Gastrocnemius medialis (tissue), 4 donors: Measurements from ENCODE around the gene ZNF791. TPM values are rescaled to one million over a fixed set of nuclear protein-coding genes. Genes with fewer than 3 reads are reported as not detected.

Experiments
- ATAC-seq, 2 donors: fragments of 150-250 bp; one replicate each; pipeline ENCODE4 v1.9.1; 2016
- DNase-seq, 2 donors: peaks; one replicate each; pipeline ENCODE4 v3.0.0-alpha.2; 2019
- H3K27ac ChIP-seq, 4 donors: fragments of 200-600 bp; sonication (generic); 1 replicate in 1 of 4; 2 replicates in 3 of 4; pipeline ENCODE4 v1.5.1; 2016 to 2018; ENCODE audit warnings: mild to moderate bottlenecking in 2 of 4, moderate library complexity in 1 of 4
- H3K27me3 ChIP-seq, 3 donors: fragments of 200-600 bp; sonication (generic) in 2 of 3; 1 replicate in 1 of 3; 2 replicates in 2 of 3; pipeline versions ENCODE4 v1.5.1 to v1.6.0; 2016 to 2019; ENCODE audit warnings: mild to moderate bottlenecking in 1 of 3, moderate library complexity in 1 of 3
- H3K36me3 ChIP-seq, 2 donors: fragments of 200-600 bp; sonication (generic) in 1 of 2; one replicate each; pipeline ENCODE4 v1.5.1; 2017 to 2018
- H3K4me1 ChIP-seq, 2 donors: fragments of 200-600 bp; sonication (generic) in 1 of 2; one replicate each; pipeline ENCODE4 v1.5.1; 2016 to 2017; ENCODE audit warnings: mild to moderate bottlenecking in 2 of 2
- H3K4me3 ChIP-seq, 4 donors: fragments of 200-600 bp; sonication (generic) in 3 of 4; 1 replicate in 1 of 4; 2 replicates in 3 of 4; pipeline ENCODE4 v1.5.1; 2016 to 2019; ENCODE audit warnings: mild to moderate bottlenecking in 2 of 4
- H3K9me3 ChIP-seq, 3 donors: fragments of 200-600 bp; sonication (generic) in 2 of 3; 1 replicate in 1 of 3; 2 replicates in 2 of 3; pipeline ENCODE4 v1.5.1; 2016 to 2019
- POLR2A ChIP-seq, 2 donors: fragments of 450-650 bp; IDR thresholded peaks; one replicate each; pipeline ENCODE4 v1.6.1; 2017; ENCODE audit warnings: antibody characterized with exemption in 2 of 2, mild to moderate bottlenecking in 2 of 2, moderate library complexity in 2 of 2
- in situ Hi-C, 4 donors: fragments of 200-750 bp; cut with MboI; loops; one replicate each; pipeline versions ENCODE4 v1.15.0 to v1.8.0; 2017; ENCODE audit warnings: low sequenced_read_pairs in 4 of 4
- intact Hi-C: fragments of 100-400 bp; cut with DNase I; formaldehyde crosslinking; loops from one replicate; pipeline ENCODE4 v1.15.1; 2023; ENCODE audit warnings: low total_unique reads
- total RNA-seq, 4 donors: library from RNA; depleted of rRNA; stranded (reverse); fragments of >200 nt; gene quantifications; one replicate each; pipeline versions ENCODE4 v1.1.0 to v1.2.3, GENCODE V29; 2016
- TF ChIP-seq, protein P1 (sequence below), 5 experiments: fragments of 450-650 bp in 3 of 5; fragments of 200-600 bp in 2 of 5; sonication (generic) in 2 of 5; IDR thresholded peaks in 4 of 5; conservative IDR thresholded peaks in 1 of 5; 1 replicate in 4 of 5; 2 replicates in 1 of 5; pipeline ENCODE4 v1.5.1; 2016 to 2019; ENCODE audit warnings: antibody characterized with exemption in 5 of 5, mild to moderate bottlenecking in 3 of 5, moderate library complexity in 3 of 5

Gene ZNF791
- total RNA-seq, 4 donors from 2014 or later = 7.6 to 10.9 (median 8.8) TPM

DNA sequence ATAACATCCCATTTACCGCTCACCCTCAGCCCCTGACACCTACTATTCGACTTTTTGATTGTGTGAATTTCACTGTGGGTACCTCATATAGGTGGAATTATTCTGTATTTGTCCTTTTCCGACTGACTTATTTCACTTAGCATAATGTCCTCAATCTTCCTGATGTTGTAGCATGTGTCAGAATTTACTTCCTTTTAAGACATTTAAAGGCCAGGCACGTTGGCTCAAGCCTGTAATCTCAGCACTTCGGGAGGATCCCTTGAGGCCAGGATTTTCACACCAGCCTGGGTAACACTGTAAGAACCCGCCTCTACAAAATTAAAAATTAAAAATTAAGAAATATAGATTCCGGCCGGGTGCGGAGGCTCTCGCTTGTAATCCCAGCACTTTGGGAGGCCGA, 13.1 kb upstream of the ZNF791 start:
- no peaks in the 10 kb centered on the region for H3K9me3 ChIP-seq
- ATAC-seq = no peak
- H3K27me3 ChIP-seq = no peaks in the 10 kb centered on the region
- H3K36me3 ChIP-seq = peaks cover 0 to 10% of the 10 kb centered on the region in 2 donors
- H3K27ac ChIP-seq = no peak overlapping the region
- intact Hi-C loops = no loop called here
- TF ChIP-seq, protein P1, sequence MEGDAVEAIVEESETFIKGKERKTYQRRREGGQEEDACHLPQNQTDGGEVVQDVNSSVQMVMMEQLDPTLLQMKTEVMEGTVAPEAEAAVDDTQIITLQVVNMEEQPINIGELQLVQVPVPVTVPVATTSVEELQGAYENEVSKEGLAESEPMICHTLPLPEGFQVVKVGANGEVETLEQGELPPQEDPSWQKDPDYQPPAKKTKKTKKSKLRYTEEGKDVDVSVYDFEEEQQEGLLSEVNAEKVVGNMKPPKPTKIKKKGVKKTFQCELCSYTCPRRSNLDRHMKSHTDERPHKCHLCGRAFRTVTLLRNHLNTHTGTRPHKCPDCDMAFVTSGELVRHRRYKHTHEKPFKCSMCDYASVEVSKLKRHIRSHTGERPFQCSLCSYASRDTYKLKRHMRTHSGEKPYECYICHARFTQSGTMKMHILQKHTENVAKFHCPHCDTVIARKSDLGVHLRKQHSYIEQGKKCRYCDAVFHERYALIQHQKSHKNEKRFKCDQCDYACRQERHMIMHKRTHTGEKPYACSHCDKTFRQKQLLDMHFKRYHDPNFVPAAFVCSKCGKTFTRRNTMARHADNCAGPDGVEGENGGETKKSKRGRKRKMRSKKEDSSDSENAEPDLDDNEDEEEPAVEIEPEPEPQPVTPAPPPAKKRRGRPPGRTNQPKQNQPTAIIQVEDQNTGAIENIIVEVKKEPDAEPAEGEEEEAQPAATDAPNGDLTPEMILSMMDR (IDR thresholded peaks at IDR 0.05 in 4 of 5, conservative IDR thresholded peaks at IDR 0.05 in 1 of 5) = no peak
- TF ChIP-seq POLR2A (IDR thresholded peaks at IDR 0.05) = no peak
- H3K4me3 ChIP-seq = no peak overlapping the region
- no peak for DNase-seq
- no peaks in the 10 kb centered on the region for H3K4me1 ChIP-seq
- in situ Hi-C loops = no loop called here

- TF ChIP-seq, protein P1 (IDR thresholded peaks at IDR 0.05 in 4 of 5, conservative IDR thresholded peaks at IDR 0.05 in 1 of 5) = no peak
- no peak for TF ChIP-seq POLR2A (IDR thresholded peaks at IDR 0.05)
- Histone ChIP-seq H3K36me3 (peaks cover 0 to 11% of the 10 kb centered on the region in 2 donors), H3K4me3 (no peak overlapping the region), H3K9me3 (no peaks in the 10 kb centered on the region), H3K4me1 (no peaks in the 10 kb centered on the region), H3K27ac (no peak overlapping the region), H3K27me3 (no peaks in the 10 kb centered on the region)
- DNase-seq (no peak), ATAC-seq (no peak)
- intact Hi-C loops = no loop called here
- in situ Hi-C loops = no loop called here
Measured at GRCh38 chr19:12603714-12604113, 7.0 kb upstream of the ZNF791 start.

- ATAC-seq (no peak), DNase-seq (no peak)
- in situ Hi-C loops (no loop called here), intact Hi-C loops (no loop called here)
- H3K9me3 ChIP-seq = no peaks in the 10 kb centered on the region
- H3K27ac ChIP-seq = no peak overlapping the region
- no peaks in the 10 kb centered on the region for H3K27me3 ChIP-seq
- no peak overlapping the region for H3K4me3 ChIP-seq
- H3K4me1 ChIP-seq = peaks cover 14 to 17% of the 10 kb centered on the region in 2 donors
- peaks cover 0 to 13% of the 10 kb centered on the region in 2 donors for H3K36me3 ChIP-seq
- TF ChIP-seq, protein P1 (IDR thresholded peaks at IDR 0.05 in 4 of 5, conservative IDR thresholded peaks at IDR 0.05 in 1 of 5) = no peak
- no peak for TF ChIP-seq POLR2A (IDR thresholded peaks at IDR 0.05)
Measured at GRCh38 chr19:12606796-12607195, 3.9 kb upstream of the ZNF791 start.

DNA sequence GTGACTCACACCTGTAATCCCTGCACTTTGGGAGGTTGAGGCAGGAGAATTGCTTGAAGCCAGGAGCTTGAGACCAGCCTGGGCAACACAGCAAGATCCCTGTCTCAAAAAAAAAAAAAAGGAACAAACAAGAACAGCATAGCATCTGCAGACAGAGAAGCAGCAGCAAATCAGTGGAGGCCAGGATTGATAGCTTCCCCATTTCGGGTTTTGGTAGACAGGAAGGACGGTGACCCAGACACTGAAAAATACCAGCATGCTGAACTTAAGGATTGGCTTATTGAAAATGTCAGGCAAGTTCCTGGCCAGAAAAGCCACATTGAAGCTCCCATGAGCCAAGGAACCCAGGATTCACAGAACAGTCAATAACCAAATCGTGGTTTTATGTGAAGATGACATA, 3.1 kb upstream of the ZNF791 start:
- H3K4me3 ChIP-seq = no peak overlapping the region
- in situ Hi-C loops (no loop called here), intact Hi-C loops (no loop called here)
- peaks cover 0 to 14% of the 10 kb centered on the region in 2 donors for H3K36me3 ChIP-seq
- ATAC-seq (no peak), DNase-seq (no peak)
- H3K9me3 ChIP-seq = no peaks in the 10 kb centered on the region
- H3K27ac ChIP-seq = no peak overlapping the region
- no peaks in the 10 kb centered on the region for H3K27me3 ChIP-seq
- peaks cover 18 to 25% of the 10 kb centered on the region in 2 donors for H3K4me1 ChIP-seq
- no peak for TF ChIP-seq POLR2A (IDR thresholded peaks at IDR 0.05)
- TF ChIP-seq, protein P1 (IDR thresholded peaks at IDR 0.05 in 4 of 5, conservative IDR thresholded peaks at IDR 0.05 in 1 of 5) = no peak

DNA sequence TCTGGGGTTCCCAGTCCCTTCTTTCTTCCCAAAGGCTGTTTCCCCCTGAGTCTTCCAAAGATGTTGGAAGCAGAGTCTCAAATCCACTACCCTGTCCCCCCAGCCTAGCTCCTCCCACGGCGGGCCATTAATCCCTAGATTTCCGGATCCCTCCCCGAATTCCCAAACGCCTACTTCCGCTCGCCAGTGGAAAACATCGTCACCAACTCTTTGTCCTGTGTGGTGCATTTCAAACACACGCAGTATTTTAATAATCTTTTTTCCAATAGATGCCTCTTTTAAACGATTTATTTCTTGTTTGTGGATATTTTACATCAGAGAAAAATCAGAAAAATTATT, 610 bp downstream of the ZNF791 start:
- H3K4me3 ChIP-seq = peak overlapping the region; percentile 81 to 100 (median 91)
- peak; percentile 60 to 74 for DNase-seq
- peak; percentile 82 for ATAC-seq
- H3K36me3 ChIP-seq = peaks cover 0 to 27% of the 10 kb centered on the region in 2 donors
- peaks cover 28 to 45% of the 10 kb centered on the region in 2 donors for H3K4me1 ChIP-seq
- H3K9me3 ChIP-seq = no peaks in the 10 kb centered on the region
- in situ Hi-C loops (no loop called here), intact Hi-C loops (loop anchor here (2.0 kb wide), 2 partner anchors 57 to 687 kb away; partner anchors contain the start of gene ZNF700)
- TF ChIP-seq, protein P1 (IDR thresholded peaks at IDR 0.05 in 4 of 5, conservative IDR thresholded peaks at IDR 0.05 in 1 of 5) = no peak
- TF ChIP-seq POLR2A (IDR thresholded peaks at IDR 0.05) = no peak
- peak overlapping the region; percentile 98 to 100 (median 99) for H3K27ac ChIP-seq
- H3K27me3 ChIP-seq = no peaks in the 10 kb centered on the region
